Heart right ventricle (tissue), 16 donors: ENCODE data around the gene EFEMP2. TPM values are rescaled to one million over a fixed set of nuclear protein-coding genes. Genes with fewer than 3 reads are reported as not detected.

Experiments
- ATAC-seq, 8 donors: fragments of 200-7000 bp; cut with Tn5 transposase; one replicate each; pipeline ENCODE4 v1.9.1; 2020; ENCODE audit warnings: mild to moderate bottlenecking in 8 of 8, moderate library complexity in 8 of 8, moderate number of reproducible peaks in 1 of 8
- DNase-seq, 2 donors: peaks; one replicate each; pipeline ENCODE4 v3.0.0-alpha.2; 2020
- H3K27ac ChIP-seq, 10 donors: fragments of 200-600 bp; sonication (generic) in 2 of 10; one replicate each; pipeline versions ENCODE4 v1.5.0 to v1.8.0; 2020 to 2022; ENCODE audit warnings: mild to moderate bottlenecking in 3 of 10
- H3K27me3 ChIP-seq, 7 donors: fragments of 200-600 bp; one replicate each; pipeline ENCODE4 v1.8.0; 2021 to 2022; ENCODE audit warnings: mild to moderate bottlenecking in 2 of 7
- H3K36me3 ChIP-seq, 9 donors: fragments of 200-600 bp; sonication (generic) in 1 of 9; one replicate each; pipeline versions ENCODE4 v1.5.0 to v1.8.0; 2020 to 2022; ENCODE audit warnings: mild to moderate bottlenecking in 2 of 9
- H3K4me1 ChIP-seq, 9 donors: fragments of 200-600 bp; sonication (generic) in 1 of 9; one replicate each; pipeline versions ENCODE4 v1.5.0 to v1.8.0; 2020 to 2022; ENCODE audit warnings: mild to moderate bottlenecking in 4 of 9
- H3K4me3 ChIP-seq, 10 donors: fragments of 200-600 bp; sonication (generic) in 2 of 10; one replicate each; pipeline versions ENCODE4 v1.5.0 to v1.8.0; 2020 to 2022; ENCODE audit warnings: mild to moderate bottlenecking in 7 of 10, moderate library complexity in 2 of 10
- H3K9me3 ChIP-seq, 11 donors: fragments of 200-600 bp in 10 of 11; sonication (generic) in 2 of 11; one replicate each; pipeline versions ENCODE4 v1.5.0 to v1.8.0; 2013 to 2022; ENCODE audit warnings: mild to moderate bottlenecking in 2 of 11, control low read depth in 1 of 11, moderate library complexity in 1 of 11
- CTCF ChIP-seq, 9 donors: fragments of 200-600 bp; sonication (generic) in 2 of 9; IDR thresholded peaks; one replicate each; pipeline versions ENCODE4 v1.5.0 to v1.8.0; 2021 to 2022; ENCODE audit warnings: antibody characterized with exemption in 9 of 9, mild to moderate bottlenecking in 5 of 9, moderate library complexity in 1 of 9
- WGBS, 2 donors: extraction: QIAGEN DNeasy Blood & Tissue Kit; methylation state at CpG; one replicate each; pipeline ENCODE4 v1.1.7; 2013; ENCODE audit warnings: inconsistent platforms in 1 of 2; 5-methylcytosine and 5-hydroxymethylcytosine counted together
- intact Hi-C, 10 donors: fragments of 100-400 bp; cut with DNase I; formaldehyde crosslinking; loops; one replicate each; pipeline versions ENCODE4 v1.11.1 to v1.14.2; 2022
- polyA plus RNA-seq, 2 donors: library from polyadenylated mRNA; stranded (reverse); fragments of 200-250 nt; gene quantifications; one replicate each; pipeline ENCODE4 v1.2.3, GENCODE V29; 2013
- total RNA-seq, 10 donors: library from RNA; stranded (reverse); fragmentation: NEBNext Ultra II Directional in 3 of 10; extraction: Animal tissue kit (Norgen Biotek cat#: 25700) in 3 of 10; gene quantifications; one replicate each; pipeline versions ENCODE4 v1.2.1 to v1.2.4, GENCODE V29; 2021 to 2023
- donor health status: Arrhythmogenic right ventricular cardiomyopathy.
- donor health status: ischemic (EF 13 %, LVEDD 7.1; RV severe dilation, severe dysfunction).
- donor health status: healthy with polysubstance abuse.
- donor health status: DM: no; HTN: yes; CAD: no.
- donor health status: DM: no; HTN: no; CAD: no.
- donor health status: ischemic (EF 25% LVEDD 6.9; RV normal size, moderate dysfunction).
- donor health status: ischemic (EF 25% LVEDD 5.7; RV mildly dilated, moderate dysfunction).
- donor health status: healthy.
- donor health status: DM: yes; HTN: yes; CAD: no.
- donor health status: Ischemic cardiomyopathy.
- donor health status: ischemic (EF 35%, LVEDD 5.7; RV mildly dilated, moderate dysfunction).
- donor health status: nonischemic (EF 11% LVEDD 7.7; RV severe dilation, severe dysfunction).
- donor health status: DM: yes; HTN: yes; CAD: no.
- donor health status: PGD.
- donor health status: ischemic (EF 29% LVEDD 5.4; RV normal size, mild dysfunction).
- donor health status: nonischemic (EF 23%, LVEDD 6.1; RV moderate dilation, normal function).

The EFEMP2 gene
- total and polyA plus RNA-seq, 12 donors: 54.8 to 133 (median 89.6) TPM

- WGBS, 2 donors: 0 to 1% methylated on average over 45 to 46 of the region's 46 CpGs
- H3K4me1 ChIP-seq: peaks cover 12 to 62% (median 51%) of the 10 kb centered on the region in 9 donors
These were observed 13.3 kb downstream of the EFEMP2 start for GRCh38 chr11:65859095-65859811.

GRCh38 chr11:65858681-65859087 is 13.9 kb downstream of the EFEMP2 start:
- H3K27me3 ChIP-seq: no peaks in the 10 kb centered on the region
- 0% methylated on average over 10 of the region's 10 CpGs for WGBS, 2 donors
- peaks cover 6 to 53% (median 35%) of the 10 kb centered on the region in 9 donors for H3K36me3 ChIP-seq
- peaks cover 12 to 66% (median 51%) of the 10 kb centered on the region in 9 donors for H3K4me1 ChIP-seq
- peak overlapping the region; percentile 37 to 100 (median 99) for H3K4me3 ChIP-seq
- H3K9me3 ChIP-seq: no peaks in the 10 kb centered on the region
- intact Hi-C loops: loop anchor here in 4 of 10 donors (1.0 to 2.0 kb wide), 3 partner anchors 30 to 31 kb away; partner anchors contain the start of gene FIBP (in 3 of the 4)
- ATAC-seq (no peak), DNase-seq (no peak)
- TF ChIP-seq CTCF (IDR thresholded peaks at IDR 0.05): no peak
- peak overlapping the region; percentile 90 to 100 (median 98) for H3K27ac ChIP-seq

More at GRCh38 chr11:65859095-65859811, 13.3 kb downstream of the EFEMP2 start:
- peak; percentile 99 for DNase-seq
- no peaks in the 10 kb centered on the region for H3K9me3 ChIP-seq
- intact Hi-C loops: loop anchor here in 3 of 10 donors (1.0 to 2.0 kb wide), 2 partner anchors 29 to 30 kb away; partner anchors contain the start of gene FIBP (in 3 of the 3)
- H3K4me3 ChIP-seq: peak overlapping the region; percentile 37 to 100 (median 99)
- no peaks in the 10 kb centered on the region for H3K27me3 ChIP-seq
- H3K27ac ChIP-seq: peak overlapping the region; percentile 90 to 100 (median 98)
- H3K36me3 ChIP-seq: peaks cover 6 to 53% (median 35%) of the 10 kb centered on the region in 9 donors
- ATAC-seq: peak; percentile 73 to 89 (median 84)
- peak in 4 of 9 donors; percentile 17 to 36 (median 22) for TF ChIP-seq CTCF (IDR thresholded peaks at IDR 0.05)

- Histone ChIP-seq H3K27me3 (no peaks in the 10 kb centered on the region), H3K36me3 (peaks cover 9 to 53% (median 37%) of the 10 kb centered on the region in 9 donors), H3K27ac (peak within 1 kb of the TSS; percentile 90 to 100 (median 98)), H3K4me1 (peaks cover 12 to 65% (median 51%) of the 10 kb centered on the region in 9 donors), H3K4me3 (peak within 1 kb of the TSS; percentile 74 to 100 (median 99)), H3K9me3 (no peaks in the 10 kb centered on the region)
- peak in 1 of 9 donors; percentile 5 for TF ChIP-seq CTCF (IDR thresholded peaks at IDR 0.05)
- ATAC-seq (peak; percentile 75 to 83 (median 80)), DNase-seq (peak; percentile 99)
- WGBS, 2 donors: 0% methylated on average over 82 to 92 of the region's 92 CpGs
- intact Hi-C loops: loop anchor here in 3 of 10 donors (1.0 to 2.0 kb wide), 2 partner anchors 31 kb away; partner anchors contain the start of gene FIBP (in 2 of the 3)
These were observed 14.5 kb downstream of the EFEMP2 start, which contains the start of gene CFL1 for GRCh38 chr11:65857853-65858680. CFL1 (minus strand) TSS chr11:65858180; CDS start chr11:65858099, 81 bp downstream.

GRCh38 chr11:65857500-65857852 is 15.1 kb downstream of the EFEMP2 start:
- TF ChIP-seq CTCF (IDR thresholded peaks at IDR 0.05): no peak
- WGBS, 2 donors: 0 to 1% methylated on average over 47 to 48 of the region's 49 CpGs
- peaks cover 9 to 53% (median 37%) of the 10 kb centered on the region in 9 donors for H3K36me3 ChIP-seq
- DNase-seq (peak; percentile 45 to 63), ATAC-seq (no peak)
- peaks cover 12 to 60% (median 48%) of the 10 kb centered on the region in 9 donors for H3K4me1 ChIP-seq
- peak overlapping the region; percentile 90 to 100 (median 98) for H3K27ac ChIP-seq
- no peaks in the 10 kb centered on the region for H3K27me3 ChIP-seq
- intact Hi-C loops: no loop called here
- no peaks in the 10 kb centered on the region for H3K9me3 ChIP-seq
- H3K4me3 ChIP-seq: peak overlapping the region; percentile 74 to 100 (median 99)
